Stimulated activated naive CD8-positive, alpha-beta T cell treated with anti-CD3 and anti-CD28 coated beads, Interleukin-15, Interleukin-2, amounts not matched to agents 100 ng/mL and 50 ng/mL, for 24 hours (primary cell): Measurements from ENCODE around the gene KIDINS220.
"Not testable (repeated sequence)": the region's sequence is repeated elsewhere in the genome, so short reads cannot be mapped to it uniquely, and the experiment has no call there.

Source experiments
- H3K27ac Mint-ChIP-seq: one replicate; pipeline ENCODE4 v1.8.0; 2021; ENCODE audit warnings: mild to moderate bottlenecking, mixed read lengths
- H3K27me3 Mint-ChIP-seq: one replicate; pipeline ENCODE4 v1.8.0; 2021; ENCODE audit warnings: mixed read lengths
- H3K36me3 Mint-ChIP-seq: one replicate; pipeline ENCODE4 v1.8.0; 2021; ENCODE audit warnings: low read depth, mixed read lengths
- H3K4me1 Mint-ChIP-seq: one replicate; pipeline ENCODE4 v1.8.0; 2021; ENCODE audit warnings: low read depth, mixed read lengths
- H3K4me3 Mint-ChIP-seq: one replicate; pipeline ENCODE4 v1.8.0; 2021; ENCODE audit warnings: mild to moderate bottlenecking, mixed read lengths
- H3K9me3 Mint-ChIP-seq: one replicate; pipeline ENCODE4 v1.8.0; 2021; ENCODE audit warnings: mixed read lengths

KIDINS220 gene

DNA sequence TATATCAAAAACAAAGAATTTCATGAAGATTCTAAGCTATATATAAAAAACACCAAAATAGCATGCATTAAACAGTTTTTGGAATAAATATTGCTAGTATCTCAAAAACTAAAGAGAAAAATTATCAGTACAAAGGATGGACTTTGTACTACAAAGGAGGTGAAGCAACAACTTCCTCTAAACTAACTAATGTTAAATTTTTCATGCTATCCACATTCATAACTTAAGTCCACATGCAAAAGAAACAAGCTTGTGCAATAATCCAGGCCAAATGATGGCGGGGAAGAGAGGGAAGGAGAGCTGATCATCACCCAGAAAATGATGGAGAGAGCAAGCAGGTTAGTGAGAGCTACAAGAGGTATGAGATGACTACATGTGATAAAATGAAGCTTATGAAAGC is 70.1 kb downstream of the KIDINS220 start:
- H3K27ac Mint-ChIP-seq: no peak overlapping the region
- H3K4me1 Mint-ChIP-seq: no peaks in the 10 kb centered on the region
- H3K4me3 Mint-ChIP-seq: no peak overlapping the region

DNA sequence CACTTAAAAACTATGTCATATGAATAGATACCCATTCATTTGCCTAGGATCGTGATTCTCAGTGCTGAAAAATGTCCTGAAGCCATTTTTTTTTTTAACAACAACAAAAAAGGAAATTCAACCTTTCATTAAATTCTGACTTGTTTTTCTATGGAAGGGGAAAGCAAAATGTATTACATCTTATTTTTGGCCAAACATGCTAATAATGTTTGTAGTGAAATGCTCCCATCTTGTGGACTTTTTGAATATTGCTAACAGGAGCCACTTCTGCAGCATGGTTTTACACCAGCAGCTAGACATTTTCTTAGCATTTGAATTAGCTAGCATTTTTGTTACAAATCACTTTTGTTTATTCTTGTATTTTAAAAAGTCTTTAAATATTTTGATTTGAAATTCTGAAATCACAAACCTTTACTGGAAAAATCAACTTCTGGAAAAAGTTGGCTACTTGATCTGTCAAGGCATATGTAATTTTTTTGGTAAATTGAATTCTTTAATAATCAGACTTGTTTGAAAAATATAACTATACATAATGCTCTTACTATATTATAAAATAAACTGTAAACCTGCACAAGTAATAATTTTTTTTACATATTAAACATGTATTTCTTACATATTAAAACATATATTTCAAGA is 75.8 kb downstream of the KIDINS220 start:
- Mint-ChIP-seq H3K27ac (no peak overlapping the region), H3K36me3 (peaks cover 57% of the 10 kb centered on the region), H3K4me3 (no peak overlapping the region), H3K9me3 (peaks cover 4% of the 10 kb centered on the region), H3K27me3 (no peaks in the 10 kb centered on the region), H3K4me1 (no peaks in the 10 kb centered on the region)

More for the DNA sequence above, 70.1 kb downstream of the KIDINS220 start:
- Mint-ChIP-seq H3K36me3 (peaks cover 60% of the 10 kb centered on the region), H3K27me3 (no peaks in the 10 kb centered on the region), H3K9me3 (no peaks in the 10 kb centered on the region)

- Mint-ChIP-seq H3K4me3 (no peak overlapping the region), H3K27ac (no peak overlapping the region), H3K9me3 (peaks cover 8% of the 10 kb centered on the region), H3K27me3 (no peaks in the 10 kb centered on the region), H3K36me3 (peaks cover 47% of the 10 kb centered on the region), H3K4me1 (peaks cover 7% of the 10 kb centered on the region)
Observed at GRCh38 chr2:8756716-8757115, 80.7 kb downstream of the KIDINS220 start.

DNA sequence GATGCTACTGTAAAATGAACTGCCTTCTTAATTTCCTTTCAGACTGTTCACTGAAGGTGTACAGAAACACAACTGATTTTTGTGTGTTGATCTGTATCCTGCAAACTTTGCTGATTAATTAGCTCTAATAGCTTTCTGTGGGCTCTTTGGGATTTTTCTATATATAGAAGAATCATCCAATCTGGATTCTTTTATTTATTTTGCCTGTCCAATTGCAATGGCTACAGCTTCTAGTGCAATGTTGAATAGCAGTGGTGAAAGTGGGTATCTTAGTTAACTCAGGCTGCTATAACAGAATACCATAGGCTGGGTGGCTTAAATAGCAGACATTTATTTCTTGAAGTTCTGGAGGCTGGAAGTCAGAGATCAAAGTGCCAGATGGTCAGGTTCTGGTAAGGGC is 81.2 kb downstream of the KIDINS220 start:
- Mint-ChIP-seq H3K36me3 (peaks cover 47% of the 10 kb centered on the region), H3K27ac (no peak overlapping the region)

DNA sequence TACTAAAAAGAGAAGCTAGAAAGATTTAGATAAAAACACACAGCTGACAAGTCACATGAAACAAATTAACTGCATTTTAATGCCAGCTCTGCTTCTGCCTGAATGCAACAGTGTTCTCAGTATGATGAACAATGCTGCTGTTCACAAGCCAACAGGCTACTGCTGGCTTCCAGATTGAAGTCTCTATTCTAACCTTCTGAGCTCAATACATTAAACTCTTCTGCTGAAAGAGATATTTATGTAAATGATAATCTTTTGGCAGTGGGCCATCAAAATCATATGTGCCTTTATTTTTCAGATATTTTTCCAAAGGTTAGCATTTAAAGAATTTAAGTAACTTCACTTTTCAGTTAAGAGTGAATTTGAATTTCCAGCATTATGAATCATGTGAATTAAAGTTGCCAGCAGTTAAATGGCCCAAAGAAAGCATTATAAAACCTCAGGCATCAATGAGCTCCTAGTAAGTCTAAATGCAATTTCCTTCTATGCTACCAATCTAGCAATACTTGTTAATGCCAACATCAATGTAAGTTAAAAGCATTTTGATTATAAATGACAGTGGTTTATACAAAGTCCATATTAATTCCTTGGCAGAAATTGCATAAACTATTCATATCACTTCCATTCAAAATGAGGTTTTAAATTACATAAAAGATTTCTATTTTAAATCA is 83.2 kb downstream of the KIDINS220 start:
- Mint-ChIP-seq H3K27ac (no peak overlapping the region), H3K4me1 (peaks cover 7% of the 10 kb centered on the region), H3K36me3 (peaks cover 53% of the 10 kb centered on the region), H3K4me3 (no peak overlapping the region), H3K9me3 (peaks cover 8% of the 10 kb centered on the region), H3K27me3 (no peaks in the 10 kb centered on the region)

More for the DNA sequence above, 81.2 kb downstream of the KIDINS220 start:
- H3K9me3 Mint-ChIP-seq: peaks cover 8% of the 10 kb centered on the region
- H3K4me1 Mint-ChIP-seq: peaks cover 7% of the 10 kb centered on the region
- H3K27me3 Mint-ChIP-seq: no peaks in the 10 kb centered on the region
- no peak overlapping the region for H3K4me3 Mint-ChIP-seq

- Mint-ChIP-seq H3K9me3 (peaks cover 8% of the 10 kb centered on the region), H3K4me1 (peaks cover 7% of the 10 kb centered on the region), H3K27ac (peak overlapping the region; percentile 38), H3K4me3 (no peak overlapping the region), H3K36me3 (peaks cover 46% of the 10 kb centered on the region), H3K27me3 (no peaks in the 10 kb centered on the region)
Observed at GRCh38 chr2:8753609-8754008, 83.8 kb downstream of the KIDINS220 start.

GRCh38 chr2:8752385-8752784 is 85.0 kb downstream of the KIDINS220 start:
- H3K4me1 Mint-ChIP-seq: peaks cover 7% of the 10 kb centered on the region
- no peaks in the 10 kb centered on the region for H3K27me3 Mint-ChIP-seq
- peaks cover 38% of the 10 kb centered on the region for H3K36me3 Mint-ChIP-seq

GRCh38 chr2:8750221-8750620 is 87.2 kb downstream of the KIDINS220 start:
- H3K9me3 Mint-ChIP-seq: no peaks in the 10 kb centered on the region
- no peaks in the 10 kb centered on the region for H3K27me3 Mint-ChIP-seq
- H3K4me3 Mint-ChIP-seq: no peak overlapping the region
- no peak overlapping the region for H3K27ac Mint-ChIP-seq
- H3K4me1 Mint-ChIP-seq: peaks cover 7% of the 10 kb centered on the region
- peaks cover 20% of the 10 kb centered on the region for H3K36me3 Mint-ChIP-seq

More at GRCh38 chr2:8752385-8752784, 85.0 kb downstream of the KIDINS220 start:
- Mint-ChIP-seq H3K4me3 (no peak overlapping the region), H3K27ac (no peak overlapping the region), H3K9me3 (peaks cover 5% of the 10 kb centered on the region)

DNA sequence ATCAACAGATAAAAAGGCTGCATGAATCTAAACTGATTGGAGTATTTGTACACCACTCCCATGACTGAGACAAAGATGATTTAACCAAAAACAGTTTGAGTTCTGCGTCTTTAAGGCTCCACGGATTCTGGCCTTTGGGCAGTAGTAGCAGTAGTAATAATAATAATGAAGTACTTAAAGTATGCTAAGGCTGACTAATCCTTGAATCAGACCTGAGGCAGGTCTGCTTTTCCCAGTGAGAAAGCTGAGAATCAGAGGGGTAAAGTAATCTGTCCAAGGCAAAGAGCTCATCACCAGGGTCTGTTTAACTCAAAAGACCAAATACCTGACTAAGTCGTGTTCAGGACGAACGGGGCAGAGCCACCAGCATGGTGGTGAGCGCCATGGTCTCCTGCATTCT is 94.2 kb downstream of the KIDINS220 start:
- Mint-ChIP-seq H3K36me3 (peaks cover 21% of the 10 kb centered on the region), H3K9me3 (no peaks in the 10 kb centered on the region), H3K4me1 (no peaks in the 10 kb centered on the region), H3K4me3 (no peak overlapping the region), H3K27me3 (no peaks in the 10 kb centered on the region), H3K27ac (no peak overlapping the region)

- Mint-ChIP-seq H3K27ac (no peak overlapping the region), H3K36me3 (peaks cover 18% of the 10 kb centered on the region), H3K27me3 (no peaks in the 10 kb centered on the region), H3K4me3 (no peak overlapping the region), H3K9me3 (no peaks in the 10 kb centered on the region), H3K4me1 (no peaks in the 10 kb centered on the region)
Observed at GRCh38 chr2:8740136-8740535, 97.3 kb downstream of the KIDINS220 start.

DNA sequence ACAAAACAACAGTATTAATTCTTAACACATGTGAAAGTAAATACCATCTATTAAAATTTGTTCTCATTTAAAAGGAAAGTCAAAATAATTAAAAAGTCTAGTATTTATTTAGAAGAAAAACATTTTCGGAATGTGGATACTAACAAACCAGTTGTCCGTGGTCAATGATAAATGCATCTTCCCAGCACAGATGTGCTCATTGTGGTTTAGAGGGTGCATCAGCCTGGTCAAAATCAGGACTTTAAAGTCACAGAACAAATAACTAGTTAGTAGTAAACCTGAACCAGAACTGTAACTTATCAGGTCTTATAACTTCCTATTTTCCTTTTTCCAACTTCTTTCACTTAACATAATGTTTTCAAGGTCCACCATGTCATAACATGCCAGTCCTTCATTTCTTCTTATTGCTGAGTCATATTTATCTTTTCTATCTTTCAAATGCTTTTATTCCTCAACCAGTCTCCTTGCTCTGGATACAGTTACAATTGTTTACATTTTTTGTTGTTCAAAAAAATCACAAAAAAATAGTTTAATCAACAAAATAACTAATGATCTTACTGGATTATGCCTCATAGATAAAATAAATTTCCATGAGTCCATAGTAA is 99.7 kb downstream of the KIDINS220 start:
- Mint-ChIP-seq H3K27me3 (no peaks in the 10 kb centered on the region), H3K9me3 (no peaks in the 10 kb centered on the region), H3K36me3 (peaks cover 18% of the 10 kb centered on the region), H3K27ac (no peak overlapping the region), H3K4me3 (no peak overlapping the region), H3K4me1 (no peaks in the 10 kb centered on the region)

GRCh38 chr2:8732601-8733000 is 104.8 kb downstream of the KIDINS220 start:
- Mint-ChIP-seq H3K4me1 (no peaks in the 10 kb centered on the region), H3K9me3 (no peaks in the 10 kb centered on the region), H3K36me3 (peaks cover 52% of the 10 kb centered on the region)

DNA sequence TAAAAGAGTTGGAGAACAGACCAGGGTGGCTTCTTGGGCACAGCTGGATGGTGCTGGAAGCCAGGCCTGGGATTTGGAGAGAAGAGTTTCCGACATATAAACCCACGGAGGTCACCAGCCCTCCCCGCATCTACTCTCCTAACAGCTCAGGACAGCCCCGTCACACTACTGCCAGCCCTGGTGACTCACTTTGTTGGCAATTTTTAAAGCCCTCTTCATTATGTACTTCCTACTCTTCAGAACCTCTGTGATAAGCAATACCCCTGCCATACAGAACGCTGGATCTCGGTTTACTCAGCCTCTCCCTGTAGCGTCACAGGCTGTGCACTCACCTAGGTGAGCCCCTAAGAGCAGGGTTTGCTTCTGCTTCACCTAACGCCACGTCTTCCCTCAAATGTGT is 107.5 kb downstream of the KIDINS220 start:
- Mint-ChIP-seq H3K4me3 (no peak overlapping the region), H3K9me3 (no peaks in the 10 kb centered on the region), H3K4me1 (no peaks in the 10 kb centered on the region), H3K27me3 (no peaks in the 10 kb centered on the region), H3K36me3 (peaks cover 52% of the 10 kb centered on the region), H3K27ac (no peak overlapping the region)

More at GRCh38 chr2:8732601-8733000, 104.8 kb downstream of the KIDINS220 start:
- H3K27me3 Mint-ChIP-seq: no peaks in the 10 kb centered on the region
- H3K4me3 Mint-ChIP-seq: no peak overlapping the region
- H3K27ac Mint-ChIP-seq: no peak overlapping the region

DNA sequence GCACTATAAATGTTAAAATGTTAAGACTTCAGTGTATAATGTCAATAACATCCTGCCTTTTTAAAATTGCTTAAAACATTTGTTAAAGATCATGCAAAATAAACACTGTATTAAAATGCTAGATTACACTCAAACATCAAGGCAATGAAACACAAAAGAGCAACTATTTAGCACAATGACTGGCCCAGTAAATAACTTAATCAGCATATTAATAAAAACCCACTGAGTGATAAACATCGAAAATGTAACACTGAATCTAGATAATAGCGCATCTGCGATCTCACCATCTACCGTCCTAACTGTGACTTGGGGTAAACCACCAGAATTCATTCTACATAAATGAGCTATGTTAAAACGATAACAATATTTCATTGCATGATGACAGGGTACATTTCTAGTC is 108.3 kb downstream of the KIDINS220 start:
- H3K4me1 Mint-ChIP-seq, H3K9me3 Mint-ChIP-seq, H3K4me3 Mint-ChIP-seq, H3K27ac Mint-ChIP-seq, H3K27me3 Mint-ChIP-seq: not testable (repeated sequence)
- H3K36me3 Mint-ChIP-seq: peaks cover 51% of the 10 kb centered on the region

GRCh38 chr2:8728305-8729015 is 109.0 kb downstream of the KIDINS220 start:
- no peaks in the 10 kb centered on the region for H3K27me3 Mint-ChIP-seq
- peaks cover 44% of the 10 kb centered on the region for H3K36me3 Mint-ChIP-seq
- H3K27ac Mint-ChIP-seq: no peak overlapping the region
- no peaks in the 10 kb centered on the region for H3K4me1 Mint-ChIP-seq
- no peak overlapping the region for H3K4me3 Mint-ChIP-seq
- H3K9me3 Mint-ChIP-seq: no peaks in the 10 kb centered on the region
